GM12865 (cell line): ENCODE measurements around the gene WDR26.
"Not testable (repeated sequence)": the region's sequence is repeated elsewhere in the genome, so short reads cannot be mapped to it uniquely, and the experiment has no call there.

Experiments
- DNase-seq: peaks from one replicate; pipeline ENCODE4 v3.0.0; 2010; ENCODE audit warnings: low read depth
- H3K4me3 ChIP-seq: 2 replicates; pipeline ENCODE4 v1.5.1; 2011; ENCODE audit warnings: mild to moderate bottlenecking, low read depth, low read length, control low read depth
- TF ChIP-seq, protein P1 (sequence below): IDR thresholded peaks from 2 replicates; pipeline ENCODE4 v1.5.1; 2011; ENCODE audit warnings: low read length, control low read depth, low read depth, inconsistent platforms; ENCODE audit not compliant: insufficient read depth; ENCODE audit errors: missing control alignments

The WDR26 gene

GRCh38 chr1:224358237-224358636 is 76.4 kb downstream of the WDR26 start:
- TF ChIP-seq, protein P1, sequence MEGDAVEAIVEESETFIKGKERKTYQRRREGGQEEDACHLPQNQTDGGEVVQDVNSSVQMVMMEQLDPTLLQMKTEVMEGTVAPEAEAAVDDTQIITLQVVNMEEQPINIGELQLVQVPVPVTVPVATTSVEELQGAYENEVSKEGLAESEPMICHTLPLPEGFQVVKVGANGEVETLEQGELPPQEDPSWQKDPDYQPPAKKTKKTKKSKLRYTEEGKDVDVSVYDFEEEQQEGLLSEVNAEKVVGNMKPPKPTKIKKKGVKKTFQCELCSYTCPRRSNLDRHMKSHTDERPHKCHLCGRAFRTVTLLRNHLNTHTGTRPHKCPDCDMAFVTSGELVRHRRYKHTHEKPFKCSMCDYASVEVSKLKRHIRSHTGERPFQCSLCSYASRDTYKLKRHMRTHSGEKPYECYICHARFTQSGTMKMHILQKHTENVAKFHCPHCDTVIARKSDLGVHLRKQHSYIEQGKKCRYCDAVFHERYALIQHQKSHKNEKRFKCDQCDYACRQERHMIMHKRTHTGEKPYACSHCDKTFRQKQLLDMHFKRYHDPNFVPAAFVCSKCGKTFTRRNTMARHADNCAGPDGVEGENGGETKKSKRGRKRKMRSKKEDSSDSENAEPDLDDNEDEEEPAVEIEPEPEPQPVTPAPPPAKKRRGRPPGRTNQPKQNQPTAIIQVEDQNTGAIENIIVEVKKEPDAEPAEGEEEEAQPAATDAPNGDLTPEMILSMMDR = no peak
- no peak for DNase-seq
- H3K4me3 ChIP-seq = no peak overlapping the region; the same call in 1 of the 2 replicates

DNA sequence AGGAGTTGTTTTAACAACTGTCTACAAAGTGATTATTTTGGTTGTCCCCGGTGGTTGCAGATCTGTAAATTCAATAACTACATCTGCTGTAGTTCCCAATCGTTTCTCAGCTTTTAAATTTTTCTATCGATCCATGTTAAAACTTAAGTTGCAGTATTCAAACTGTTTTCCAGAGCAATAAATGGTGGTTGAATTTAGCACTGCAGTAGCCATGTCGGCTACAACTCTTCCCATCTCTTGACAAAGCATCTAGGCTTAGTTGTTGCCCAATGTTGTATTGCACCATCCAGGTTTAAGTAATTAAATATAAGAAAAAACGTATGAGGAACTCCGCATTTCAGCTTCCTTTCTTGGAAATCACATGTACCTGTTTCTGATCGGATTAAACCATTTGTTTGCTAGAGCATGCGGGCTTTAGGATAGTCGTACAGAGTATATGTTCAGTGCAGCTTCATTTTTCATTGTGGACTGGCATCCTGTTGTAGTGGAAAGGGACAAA is 76.9 kb downstream of the WDR26 start:
- TF ChIP-seq, protein P1 = no peak
- H3K4me3 ChIP-seq = peak overlapping the region; percentile 91
- no peak for DNase-seq

GRCh38 chr1:224356685-224357625 is 77.6 kb downstream of the WDR26 start, which contains the start of gene CNIH4:
TSS of gene CNIH4 (plus strand) at chr1:224356879. CDS start at chr1:224356925, 46 bp downstream.
- TF ChIP-seq, protein P1 = no peak
- peak; percentile 95 for DNase-seq
- peak within 1 kb of the TSS; percentile 91 for H3K4me3 ChIP-seq

- no peak overlapping the region for H3K4me3 ChIP-seq
- no peak for DNase-seq
- TF ChIP-seq, protein P1 = no peak
Measured at GRCh38 chr1:224353975-224354925, 80.3 kb downstream of the WDR26 start.

DNA sequence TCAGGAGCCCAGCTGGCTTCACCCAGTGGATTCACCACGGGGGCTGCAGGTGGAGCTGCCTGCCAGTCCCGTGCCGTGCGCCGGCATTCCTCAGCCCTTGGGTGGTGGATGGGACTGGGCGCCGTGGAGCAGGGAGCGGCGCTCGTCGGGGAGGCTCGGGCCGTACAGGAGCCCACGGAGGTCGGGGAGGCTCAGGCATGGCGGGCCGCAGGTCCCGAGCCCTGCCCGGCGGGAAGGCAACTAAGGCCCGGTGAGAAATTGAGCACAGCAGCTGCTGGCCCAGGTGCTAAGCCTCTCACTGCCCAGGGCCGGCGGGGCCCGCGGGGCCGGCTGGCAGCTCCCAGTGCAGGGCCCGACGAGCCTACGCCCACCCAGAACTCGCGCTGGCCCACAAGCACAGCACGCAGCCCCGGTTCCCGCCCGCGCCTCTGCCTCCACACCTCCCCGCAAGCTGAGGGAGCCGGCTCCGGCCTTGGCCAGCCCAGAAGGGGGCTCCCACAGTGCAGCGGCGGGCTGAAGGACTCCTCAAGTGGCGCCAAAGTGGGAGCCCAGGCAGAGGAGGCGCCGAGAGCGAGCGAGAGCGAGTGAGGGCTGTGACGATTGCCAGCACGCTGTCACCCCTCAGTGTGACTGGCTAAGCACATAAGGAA is 82.0 kb downstream of the WDR26 start:
- not testable (repeated sequence) for DNase-seq, H3K4me3 ChIP-seq

GRCh38 chr1:224349716-224350115 is 84.9 kb downstream of the WDR26 start:
- not testable (repeated sequence) for H3K4me3 ChIP-seq, DNase-seq

- DNase-seq = no peak
- TF ChIP-seq, protein P1 = no peak
- no peak overlapping the region for H3K4me3 ChIP-seq
Measured at GRCh38 chr1:224348137-224348536, 86.5 kb downstream of the WDR26 start.
